Ovary (tissue), 9 donors: ENCODE results near the gene SNRNP48. TPM values are rescaled to one million over a fixed set of nuclear protein-coding genes. Genes with fewer than 3 reads are reported as not detected.

ENCODE experiments used
- DNase-seq, 5 donors: peaks; one replicate each; pipeline ENCODE4 v3.0.0-alpha.2; 2019 to 2020
- H3K27ac ChIP-seq, 2 donors: fragments of 200-600 bp; one replicate each; pipeline versions ENCODE4 v1.5.1 to v1.8.0; 2019 to 2022
- H3K27me3 ChIP-seq: fragments of 200-600 bp; one replicate; pipeline ENCODE4 v1.8.0; 2022
- H3K36me3 ChIP-seq: fragments of 200-600 bp; sonication (generic); one replicate; pipeline ENCODE4 v1.5.1; 2019
- H3K4me1 ChIP-seq: one replicate; pipeline ENCODE4 v1.8.1; 2013; ENCODE audit warnings: mild to moderate bottlenecking, moderate library complexity; ENCODE audit not compliant: insufficient read depth
- H3K4me3 ChIP-seq: fragments of 200-600 bp; sonication (generic); one replicate; pipeline ENCODE4 v1.5.1; 2017
- H3K9me3 ChIP-seq, 2 donors: fragments of 200-600 bp in 1 of 2; sonication (generic) in 1 of 2; one replicate each; pipeline versions ENCODE4 v1.5.1 to v1.8.1; 2013 to 2019; ENCODE audit warnings: mild to moderate bottlenecking in 1 of 2, moderate library complexity in 1 of 2
- CTCF ChIP-seq, 3 donors: fragments of 450-650 bp in 2 of 3; fragments of 200-600 bp in 1 of 3; IDR thresholded peaks; one replicate each; pipeline versions ENCODE4 v1.5.1 to v1.8.0; 2016 to 2022; ENCODE audit warnings: antibody characterized with exemption in 3 of 3, mild to moderate bottlenecking in 1 of 3
- EP300 ChIP-seq: sonication (generic); formaldehyde crosslinking; IDR thresholded peaks from one replicate; pipeline ENCODE4 v1.6.1; 2017; ENCODE audit warnings: antibody characterized with exemption
- POLR2A ChIP-seq: fragments of 450-650 bp; IDR thresholded peaks from one replicate; pipeline ENCODE4 v1.6.1; 2017; ENCODE audit warnings: antibody characterized with exemption, mild to moderate bottlenecking, moderate library complexity
- WGBS, 3 donors: extraction: QIAGEN DNeasy Blood & Tissue Kit in 1 of 3; methylation state at CpG; one replicate each; pipeline versions ENCODE4 v1.1.5 to v1.1.7; 2013 to 2017; 5-methylcytosine and 5-hydroxymethylcytosine counted together
- intact Hi-C, 4 donors: fragments of 100-400 bp; cut with DNase I; formaldehyde crosslinking; loops; one replicate each; pipeline versions ENCODE4 v1.11.0 to v1.15.1; 2022 to 2023
- polyA plus RNA-seq, 2 donors: library from polyadenylated mRNA; stranded (reverse); fragments of 200-250 nt in 1 of 2; fragments of 350-450 nt in 1 of 2; fragmentation: Illumina TruSeq in 1 of 2; extraction: RNeasy Lipid Tissue Mini Kit (QIAGEN cat#74804) in 1 of 2; gene quantifications; one replicate each; pipeline ENCODE4 v1.2.3, GENCODE V29; 2013 to 2014
- total RNA-seq, 7 donors: library from RNA; depleted of rRNA in 2 of 7; stranded (reverse); fragments of >200 nt in 2 of 7; fragmentation: NEBNext Ultra II Directional in 3 of 7; extraction: Animal tissue kit (Norgen Biotek cat#: 25700) in 3 of 7; gene quantifications; one replicate each; pipeline versions ENCODE4 v1.1.0 to v1.2.4, GENCODE V29; 2016 to 2023
- donor health status: DM: no; HTN: no; CAD: no; lungs with moderate emphysema.
- donor health status: DM: no; HTN: no; CAD: no.
- donor health status: Bipolar disorder and iron deficiency.
- donor health status: DM: yes; HTN: yes; CAD: no.
- donor health status: DM: no; HTN: no; CAD: no.
- donor health status: DM: yes; HTN: yes; CAD: no.

Gene SNRNP48
- total and polyA plus RNA-seq, 9 donors = 8.6 to 19.6 (median 11.7) TPM

DNA sequence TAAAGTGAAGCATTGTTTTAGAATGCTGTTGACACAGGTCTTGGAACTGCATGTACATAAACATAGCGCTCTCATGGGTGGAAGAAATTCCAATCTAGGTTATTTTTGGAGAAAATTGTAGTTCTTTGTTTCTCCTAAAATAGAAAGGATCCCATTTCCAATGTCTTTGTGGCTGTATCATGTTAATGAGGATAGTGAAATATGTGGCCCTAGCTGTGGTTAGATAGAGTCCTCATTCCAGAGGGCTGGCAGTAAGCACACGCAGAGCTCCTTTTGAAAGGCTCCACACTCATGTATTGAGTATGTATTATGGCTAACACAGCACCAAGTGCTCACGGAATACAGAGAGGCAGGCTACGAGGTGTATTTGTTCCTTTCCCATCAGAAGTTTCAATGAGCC is 60.9 kb downstream of the SNRNP48 start:
- Histone ChIP-seq H3K9me3 (no peaks in the 10 kb centered on the region), H3K4me1 (peaks cover 4% of the 10 kb centered on the region), H3K4me3 (no peak overlapping the region), H3K27ac (no peak overlapping the region), H3K27me3 (no peaks in the 10 kb centered on the region), H3K36me3 (no peaks in the 10 kb centered on the region)
- intact Hi-C loops = no loop called here
- no peak for DNase-seq
- TF ChIP-seq POLR2A (no peak), EP300 (no peak), CTCF (IDR thresholded peaks at IDR 0.05) (no peak)
- WGBS, 3 donors = 13 to 24% (median 17%) methylated on average over 4 of the region's 4 CpGs

GRCh38 chr6:7652957-7653356 is 63.0 kb downstream of the SNRNP48 start:
- no peak overlapping the region for H3K27ac ChIP-seq
- no peak overlapping the region for H3K4me3 ChIP-seq
- H3K4me1 ChIP-seq = peaks cover 4% of the 10 kb centered on the region
- H3K27me3 ChIP-seq = no peaks in the 10 kb centered on the region
- no peak for DNase-seq
- no peaks in the 10 kb centered on the region for H3K36me3 ChIP-seq
- 94 to 96% (median 95%) methylated on average over 3 of the region's 3 CpGs for WGBS, 3 donors
- no peaks in the 10 kb centered on the region for H3K9me3 ChIP-seq
- no peak for TF ChIP-seq POLR2A
- TF ChIP-seq EP300 = no peak
- no peak for TF ChIP-seq CTCF (IDR thresholded peaks at IDR 0.05)
- intact Hi-C loops = no loop called here

DNA sequence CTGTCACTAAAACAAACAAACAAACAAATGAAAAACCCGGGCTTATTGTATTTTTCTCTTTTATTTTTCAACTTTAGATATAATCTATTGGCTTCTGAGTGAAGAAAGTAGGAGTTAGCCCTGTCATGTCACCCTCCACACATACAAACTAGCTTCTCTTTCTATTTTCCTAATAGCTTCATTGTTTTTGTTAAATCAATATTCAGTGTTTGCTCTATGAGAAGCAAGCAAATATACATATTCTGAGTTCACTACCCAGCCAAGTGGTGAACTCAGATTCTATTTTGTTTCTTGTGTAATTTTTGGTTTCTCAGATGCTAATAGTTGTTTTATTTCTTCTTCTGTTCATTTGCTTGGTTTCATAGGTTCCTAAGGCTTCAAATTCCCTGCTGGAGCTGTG is 66.4 kb downstream of the SNRNP48 start:
- intact Hi-C loops = no loop called here

GRCh38 chr6:7658543-7658942 is 68.5 kb downstream of the SNRNP48 start:
- no peak overlapping the region for H3K27ac ChIP-seq
- 77 to 87% (median 84%) methylated on average over 4 of the region's 4 CpGs for WGBS, 3 donors
- intact Hi-C loops = no loop called here
- H3K9me3 ChIP-seq = no peaks in the 10 kb centered on the region
- no peak overlapping the region for H3K4me3 ChIP-seq
- no peak for TF ChIP-seq POLR2A
- no peak for TF ChIP-seq EP300
- TF ChIP-seq CTCF (IDR thresholded peaks at IDR 0.05) = no peak
- no peaks in the 10 kb centered on the region for H3K36me3 ChIP-seq
- H3K4me1 ChIP-seq = no peaks in the 10 kb centered on the region
- no peaks in the 10 kb centered on the region for H3K27me3 ChIP-seq
- no peak for DNase-seq

More for the DNA sequence above, 66.4 kb downstream of the SNRNP48 start:
- no peak for DNase-seq
- H3K9me3 ChIP-seq = no peaks in the 10 kb centered on the region
- H3K27me3 ChIP-seq = no peaks in the 10 kb centered on the region
- H3K4me3 ChIP-seq = no peak overlapping the region
- H3K27ac ChIP-seq = no peak overlapping the region
- H3K4me1 ChIP-seq = no peaks in the 10 kb centered on the region
- no peaks in the 10 kb centered on the region for H3K36me3 ChIP-seq
- WGBS, 3 donors = 77 to 84% (median 79%) methylated on average over 1 of the region's 1 CpG
- TF ChIP-seq POLR2A = no peak
- no peak for TF ChIP-seq CTCF (IDR thresholded peaks at IDR 0.05)
- no peak for TF ChIP-seq EP300

DNA sequence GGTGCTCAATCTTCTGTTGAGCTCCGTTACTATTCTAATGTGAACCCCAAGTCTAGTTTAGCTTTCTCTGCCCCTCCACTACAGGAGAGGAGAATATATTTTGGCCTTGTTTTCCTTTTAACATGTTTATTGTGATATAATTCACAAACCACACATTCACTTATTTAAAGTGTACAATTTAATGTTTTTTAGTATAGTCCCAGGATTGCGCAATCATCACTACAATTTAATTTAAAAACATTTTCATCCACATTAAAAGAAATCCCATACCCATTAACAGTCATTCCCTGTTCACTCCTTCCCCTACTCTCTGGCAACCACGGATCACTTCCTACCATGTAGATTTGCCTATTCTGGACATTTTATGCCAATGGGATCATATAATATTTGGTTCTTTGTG is 71.4 kb downstream of the SNRNP48 start:
- H3K4me3 ChIP-seq = no peak overlapping the region

More for the DNA sequence above, 71.4 kb downstream of the SNRNP48 start:
- H3K27me3 ChIP-seq = no peaks in the 10 kb centered on the region
- no peaks in the 10 kb centered on the region for H3K9me3 ChIP-seq
- intact Hi-C loops = no loop called here
- no peak for DNase-seq
- H3K36me3 ChIP-seq = no peaks in the 10 kb centered on the region
- TF ChIP-seq POLR2A (no peak), EP300 (no peak), CTCF (IDR thresholded peaks at IDR 0.05) (no peak)
- 75 to 93% (median 87%) methylated on average over 3 of the region's 3 CpGs for WGBS, 3 donors
- H3K27ac ChIP-seq = no peak overlapping the region
- no peaks in the 10 kb centered on the region for H3K4me1 ChIP-seq
